Nephron (organoid): ENCODE results near the gene STARD3.

Source experiments
- H3K27ac Mint-ChIP-seq, 3 experiments: 2 replicates each; pipeline ENCODE4 v1.8.0; 2020; ENCODE audit warnings: mixed read lengths in 3 of 3, mild to moderate bottlenecking in 2 of 3, moderate library complexity in 1 of 3
- H3K27me3 Mint-ChIP-seq: 2 replicates; pipeline ENCODE4 v1.8.0; 2021; ENCODE audit warnings: low read depth, mild to moderate bottlenecking, moderate library complexity, mixed read lengths
- H3K36me3 Mint-ChIP-seq: 2 replicates; pipeline ENCODE4 v1.8.0; 2020; ENCODE audit warnings: low read depth, mixed read lengths
- H3K4me1 Mint-ChIP-seq: 2 replicates; pipeline ENCODE4 v1.8.0; 2020; ENCODE audit warnings: mixed read lengths
- H3K4me3 Mint-ChIP-seq, 3 experiments: 2 replicates each; pipeline ENCODE4 v1.8.0; 2020; ENCODE audit warnings: mild to moderate bottlenecking in 3 of 3, mixed read lengths in 3 of 3, moderate library complexity in 2 of 3
- H3K9me3 Mint-ChIP-seq: 2 replicates; pipeline ENCODE4 v1.8.0; 2020; ENCODE audit warnings: mixed read lengths
- CTCF ChIP-seq, 3 experiments: fragments of 200-600 bp; sonication (generic); IDR thresholded peaks; one replicate each; pipeline ENCODE4 v1.5.0; 2021; ENCODE audit warnings: antibody characterized with exemption in 3 of 3; ENCODE audit not compliant: unreplicated experiment in 3 of 3

Gene STARD3

GRCh38 chr17:39672522-39673334 is 35.8 kb downstream of the STARD3 start:
- no peaks in the 10 kb centered on the region for H3K9me3 Mint-ChIP-seq
- H3K27me3 Mint-ChIP-seq, result peaks cover 39% of the 10 kb centered on the region
- H3K27ac Mint-ChIP-seq, result peak overlapping the region in 2 of 3 experiments; percentile 45 to 57
- H3K36me3 Mint-ChIP-seq, result peaks cover 3% of the 10 kb centered on the region
- peaks cover 20% of the 10 kb centered on the region for H3K4me1 Mint-ChIP-seq
- no peak overlapping the region for H3K4me3 Mint-ChIP-seq
- TF ChIP-seq CTCF (IDR thresholded peaks at IDR 0.05; ENCODE audit: unreplicated experiment in 3 of 3), result no peak

GRCh38 chr17:39673335-39674081 is 36.6 kb downstream of the STARD3 start:
- H3K4me3 Mint-ChIP-seq, result no peak overlapping the region
- H3K9me3 Mint-ChIP-seq, result no peaks in the 10 kb centered on the region
- peaks cover 25% of the 10 kb centered on the region for H3K4me1 Mint-ChIP-seq
- peaks cover 32% of the 10 kb centered on the region for H3K27me3 Mint-ChIP-seq
- H3K36me3 Mint-ChIP-seq, result peaks cover 3% of the 10 kb centered on the region
- peak overlapping the region in 1 of 3 experiments; percentile 65 for H3K27ac Mint-ChIP-seq
- no peak for TF ChIP-seq CTCF (IDR thresholded peaks at IDR 0.05; ENCODE audit: unreplicated experiment in 3 of 3)

GRCh38 chr17:39674179-39674578 is 37.2 kb downstream of the STARD3 start:
- Mint-ChIP-seq H3K27me3 (peaks cover 26% of the 10 kb centered on the region), H3K4me3 (no peak overlapping the region), H3K36me3 (peaks cover 3% of the 10 kb centered on the region), H3K9me3 (no peaks in the 10 kb centered on the region), H3K27ac (peak overlapping the region in 1 of 3 experiments; percentile 65), H3K4me1 (peaks cover 32% of the 10 kb centered on the region)
- no peak for TF ChIP-seq CTCF (IDR thresholded peaks at IDR 0.05; ENCODE audit: unreplicated experiment in 3 of 3)

GRCh38 chr17:39674702-39675389 is 37.9 kb downstream of the STARD3 start:
- no peak overlapping the region for H3K4me3 Mint-ChIP-seq
- H3K36me3 Mint-ChIP-seq, result peaks cover 3% of the 10 kb centered on the region
- H3K9me3 Mint-ChIP-seq, result no peaks in the 10 kb centered on the region
- no peak for TF ChIP-seq CTCF (IDR thresholded peaks at IDR 0.05; ENCODE audit: unreplicated experiment in 3 of 3)
- peaks cover 20% of the 10 kb centered on the region for H3K27me3 Mint-ChIP-seq
- peaks cover 38% of the 10 kb centered on the region for H3K4me1 Mint-ChIP-seq
- H3K27ac Mint-ChIP-seq, result peak overlapping the region; percentile 70 to 95 (median 74)

GRCh38 chr17:39675390-39676082 is 38.6 kb downstream of the STARD3 start:
- Mint-ChIP-seq H3K27me3 (peaks cover 16% of the 10 kb centered on the region), H3K27ac (peak overlapping the region; percentile 70 to 95 (median 74)), H3K4me1 (peaks cover 45% of the 10 kb centered on the region), H3K36me3 (peaks cover 3% of the 10 kb centered on the region), H3K9me3 (no peaks in the 10 kb centered on the region), H3K4me3 (no peak overlapping the region)
- TF ChIP-seq CTCF (IDR thresholded peaks at IDR 0.05; ENCODE audit: unreplicated experiment in 3 of 3), result no peak
